GM18909 (cell line): ENCODE data around the gene DFFA.

ENCODE experiments used
- ATAC-seq: cut with Tn5 transposase; IDR thresholded peaks from one replicate; pipeline ENCODE4 v1.9.1; 2021; ENCODE audit warnings: mild to moderate bottlenecking; ENCODE audit not compliant: unreplicated experiment, poor library complexity

Gene DFFA

GRCh38 chr1:10472220-10473144 lies at the start of gene DFFA:
Gene DFFA (minus strand): TSS chr1:10472529. CDS start chr1:10472458, 71 bp downstream.
- peak; percentile 83 for ATAC-seq

DNA sequence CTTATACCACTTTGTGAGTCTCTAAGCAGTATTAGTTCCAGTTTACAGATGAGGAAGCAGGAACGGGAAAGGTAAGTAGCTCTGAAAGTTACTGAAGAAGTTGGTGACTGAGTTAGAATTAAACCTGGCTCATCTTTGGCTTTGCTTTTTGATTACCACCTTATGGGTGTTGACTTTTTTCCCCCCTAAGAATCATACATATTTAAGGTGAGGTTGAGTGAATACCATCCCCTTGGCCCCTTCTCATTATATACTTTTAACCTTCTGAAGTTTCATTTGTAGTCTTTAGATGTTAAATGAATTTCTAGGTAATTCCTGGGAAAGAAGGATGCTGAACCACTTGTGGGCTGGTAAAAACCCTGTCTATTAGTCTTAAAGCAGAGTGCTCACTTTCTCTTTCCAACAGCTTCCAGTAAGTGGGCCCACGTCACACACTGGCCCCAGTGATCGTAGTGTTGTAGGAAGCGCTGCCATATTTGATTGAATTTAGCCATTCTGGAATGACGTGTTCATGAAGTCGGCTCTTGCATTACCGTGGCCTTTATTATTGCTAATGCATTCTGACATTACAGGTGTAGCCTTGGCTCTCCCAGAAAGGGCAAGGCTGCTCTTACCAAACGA lies 49.3 kb upstream of the DFFA start:
- ATAC-seq: no peak

DNA sequence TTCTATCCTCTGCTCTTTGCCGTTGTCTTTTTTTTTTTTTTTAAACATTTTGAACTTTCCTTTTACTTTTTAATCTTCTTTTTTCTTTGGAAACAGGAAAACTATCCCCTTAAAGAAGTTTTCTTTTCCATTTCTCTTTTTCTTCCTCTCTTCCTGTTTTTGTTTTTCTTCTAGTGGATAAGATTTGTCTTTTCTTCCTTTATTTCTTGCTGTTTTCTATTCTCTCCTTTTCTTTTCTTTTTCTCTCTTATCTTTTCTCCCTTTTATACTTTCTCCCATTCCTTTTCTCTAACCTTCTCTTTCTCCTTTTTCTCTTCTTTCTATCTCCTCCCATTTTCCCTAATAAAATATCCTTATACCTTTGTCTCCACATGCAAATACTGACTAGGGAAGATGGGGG lies 48.6 kb upstream of the DFFA start:
- ATAC-seq: no peak

- no peak for ATAC-seq
Measured at GRCh38 chr1:10520497-10520896, 48.2 kb upstream of the DFFA start.

- ATAC-seq: no peak
Measured at GRCh38 chr1:10519016-10519417, 46.7 kb upstream of the DFFA start.

- no peak for ATAC-seq
Measured at GRCh38 chr1:10517677-10517982, 45.3 kb upstream of the DFFA start.

DNA sequence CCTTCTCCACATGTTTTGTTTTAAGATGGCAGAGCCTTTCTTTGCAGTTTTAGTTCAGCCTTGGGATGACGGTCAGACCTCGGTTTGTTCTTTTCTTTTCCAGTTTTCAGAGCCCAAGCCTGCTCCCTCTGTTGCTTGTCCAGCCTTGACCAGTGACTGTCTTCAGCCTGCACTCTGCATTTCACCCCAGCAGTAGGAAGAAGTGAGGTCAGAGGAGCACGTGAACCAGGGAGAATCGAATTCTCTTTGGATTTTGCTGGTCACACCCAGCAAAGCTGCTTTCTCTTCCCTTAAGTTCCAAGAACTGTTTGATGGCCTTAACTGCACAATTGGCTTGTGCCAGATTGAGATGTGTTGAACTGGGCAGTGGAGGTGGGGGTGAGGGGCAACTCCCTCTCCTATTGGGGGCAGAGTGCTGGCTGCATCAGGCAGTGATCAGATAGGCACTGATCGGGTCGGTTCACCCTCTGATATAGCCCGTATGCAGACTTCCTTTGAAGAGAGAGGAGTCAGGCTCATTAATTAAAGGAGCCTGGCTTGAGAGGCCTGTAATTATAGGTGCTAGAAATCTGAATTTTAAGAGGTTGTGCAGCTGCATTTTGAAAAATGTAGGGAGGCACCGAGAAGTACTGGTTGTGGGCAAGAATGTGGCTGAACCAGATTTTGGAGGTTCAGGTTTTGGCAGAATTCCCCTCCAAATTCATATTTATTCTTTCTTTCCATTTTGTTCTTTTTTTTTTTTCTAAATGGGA lies 44.8 kb upstream of the DFFA start:
- ATAC-seq: no peak

GRCh38 chr1:10515976-10516750 lies 43.8 kb upstream of the DFFA start:
- no peak for ATAC-seq

DNA sequence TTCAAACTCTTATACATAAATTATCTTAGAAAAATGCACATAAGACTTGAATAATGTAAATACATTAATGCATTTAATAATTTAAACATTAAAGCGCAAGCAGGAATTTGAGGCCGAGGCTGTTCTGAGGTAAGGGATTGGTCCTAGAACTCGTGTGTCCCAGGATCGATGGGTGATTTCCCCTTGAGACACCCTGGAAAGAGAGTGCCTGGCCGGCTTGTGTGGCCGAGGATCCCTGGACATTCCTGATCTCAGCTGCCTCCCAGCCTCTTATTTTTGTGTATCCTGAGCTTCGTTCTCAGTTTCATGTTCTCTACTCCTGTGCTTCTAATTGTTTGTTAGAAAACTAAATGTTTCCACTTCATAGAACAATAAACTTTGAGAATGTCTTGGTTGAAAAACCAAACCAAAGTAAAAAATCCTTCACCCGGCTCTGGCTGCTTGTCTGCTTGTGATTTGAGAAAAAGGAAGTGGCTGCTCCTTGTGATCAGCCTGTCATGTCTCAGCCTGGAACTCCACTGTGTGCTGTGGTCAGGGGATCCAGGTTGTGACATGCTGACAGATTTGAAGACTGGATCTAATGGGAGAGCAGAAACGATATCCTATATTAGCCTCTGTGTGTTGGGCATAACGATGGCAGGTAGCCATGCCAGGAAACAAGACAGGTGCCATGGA lies 43.1 kb upstream of the DFFA start:
- ATAC-seq: no peak

DNA sequence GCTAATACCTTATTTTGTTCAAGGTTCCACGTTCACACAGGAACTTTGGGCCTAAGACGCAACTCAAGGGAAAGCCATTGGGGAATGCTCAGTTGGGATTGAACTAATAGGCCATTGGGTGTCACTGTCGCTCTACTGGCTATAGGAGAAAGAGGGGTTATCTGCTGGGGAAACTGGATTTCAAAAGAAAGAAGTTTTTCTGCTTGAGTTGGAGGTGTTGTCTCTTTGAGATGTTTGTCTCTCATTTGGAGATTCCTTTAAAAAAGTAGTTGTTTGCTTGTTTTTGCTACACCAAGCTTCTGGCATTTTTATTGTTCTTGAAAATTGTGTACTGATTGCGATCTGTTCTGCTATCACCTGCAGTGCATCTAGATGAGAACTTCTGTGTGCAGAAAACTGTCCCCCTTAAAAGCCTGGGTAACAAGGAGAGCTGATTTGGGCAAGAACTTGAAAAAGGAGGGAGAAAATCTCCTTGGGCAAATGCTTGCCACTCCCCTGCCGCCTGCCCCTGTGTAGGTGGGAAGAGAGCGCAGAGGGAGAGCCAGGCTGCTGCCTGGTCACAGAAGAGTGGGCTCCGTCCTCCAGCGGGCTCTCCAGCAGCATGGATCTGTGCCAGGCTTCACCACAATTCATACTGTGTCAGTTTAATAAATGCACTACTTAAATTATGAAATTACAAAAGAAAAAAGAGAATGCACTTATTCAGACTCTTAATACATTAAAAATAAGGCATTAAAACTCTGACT lies 42.3 kb upstream of the DFFA start:
- no peak for ATAC-seq

DNA sequence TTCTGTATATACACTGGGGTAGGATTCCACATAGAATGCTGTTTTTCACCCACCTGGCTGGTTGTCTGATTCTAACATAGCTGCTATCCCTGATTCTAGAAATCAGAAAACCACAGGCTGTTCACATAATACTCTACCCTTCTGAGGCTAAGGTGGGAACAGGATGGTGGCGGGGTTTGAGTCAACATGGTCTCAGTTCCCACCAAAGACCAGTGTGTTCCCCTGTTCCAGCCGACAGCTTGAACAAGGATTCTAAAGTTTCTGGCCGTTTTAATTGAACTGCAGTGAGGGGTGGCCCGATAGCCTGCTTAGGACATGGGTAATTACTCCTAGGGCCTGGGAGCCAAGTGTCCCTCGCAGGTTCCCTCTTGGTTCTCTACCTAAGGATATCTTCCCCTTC lies 40.9 kb upstream of the DFFA start:
- ATAC-seq: no peak

DNA sequence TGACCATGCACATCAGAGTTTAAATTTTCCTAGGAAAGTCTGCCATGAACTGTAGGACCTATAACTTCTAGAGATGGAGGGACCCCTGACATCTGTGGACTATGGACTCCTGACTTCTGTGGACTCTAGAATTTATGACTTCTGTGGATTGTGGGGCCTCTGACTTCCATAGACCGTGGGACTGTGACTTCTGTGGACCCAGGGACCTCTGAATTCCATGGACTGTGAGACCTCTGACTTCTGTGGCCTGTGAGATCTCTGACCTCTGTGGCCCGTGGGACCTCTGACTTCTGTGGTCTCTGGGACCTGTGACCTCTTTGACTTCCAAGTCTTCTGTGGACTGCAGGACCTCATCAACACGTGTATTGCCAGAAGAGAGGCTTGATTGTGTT lies 39.2 kb upstream of the DFFA start:
- no peak for ATAC-seq

DNA sequence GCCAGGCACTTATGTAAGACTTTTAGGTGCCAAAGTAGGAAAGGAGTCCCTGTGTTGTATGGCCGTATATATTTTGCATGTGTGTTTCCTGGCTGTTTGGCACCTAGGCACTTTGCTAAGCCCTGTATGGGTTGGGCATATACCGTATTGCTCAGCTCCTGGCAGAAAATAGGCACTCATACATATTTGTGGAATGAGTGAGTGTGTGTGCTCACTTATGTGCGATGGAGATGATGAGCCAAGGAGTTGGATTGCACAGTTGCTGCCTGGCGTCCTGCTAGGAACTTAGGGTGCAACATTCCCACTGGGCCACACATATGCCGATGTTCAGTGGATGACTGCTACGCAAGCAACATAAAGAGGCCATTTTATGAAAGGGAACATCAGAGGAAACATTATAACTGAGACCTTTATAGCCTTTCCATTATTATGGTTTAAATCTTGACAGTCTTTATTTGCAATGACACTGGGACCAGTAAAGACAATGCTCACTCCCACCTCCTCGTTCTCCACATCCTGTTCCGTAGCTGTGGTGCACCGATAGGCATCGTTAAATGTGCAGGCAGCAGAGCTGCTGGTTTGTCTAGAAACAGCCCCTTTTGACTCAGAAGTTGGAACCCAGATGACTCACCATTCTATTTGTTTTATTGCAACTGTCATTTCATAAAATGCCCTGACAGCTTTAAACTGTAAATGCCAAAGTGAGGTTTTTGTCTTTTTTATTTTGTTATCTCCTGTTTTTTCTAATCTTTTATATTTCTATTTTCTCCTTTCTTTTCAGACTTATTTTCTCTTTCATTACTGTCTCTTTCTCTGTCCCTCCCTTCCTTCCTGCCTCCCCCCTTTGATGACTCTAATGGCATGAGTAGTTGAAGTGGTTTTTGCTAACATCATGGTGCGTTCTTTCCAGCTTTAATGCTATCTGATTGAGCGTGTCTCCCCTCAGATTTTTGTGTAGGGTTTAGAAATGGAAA lies 38.5 kb upstream of the DFFA start:
- ATAC-seq: peak; percentile 78

DNA sequence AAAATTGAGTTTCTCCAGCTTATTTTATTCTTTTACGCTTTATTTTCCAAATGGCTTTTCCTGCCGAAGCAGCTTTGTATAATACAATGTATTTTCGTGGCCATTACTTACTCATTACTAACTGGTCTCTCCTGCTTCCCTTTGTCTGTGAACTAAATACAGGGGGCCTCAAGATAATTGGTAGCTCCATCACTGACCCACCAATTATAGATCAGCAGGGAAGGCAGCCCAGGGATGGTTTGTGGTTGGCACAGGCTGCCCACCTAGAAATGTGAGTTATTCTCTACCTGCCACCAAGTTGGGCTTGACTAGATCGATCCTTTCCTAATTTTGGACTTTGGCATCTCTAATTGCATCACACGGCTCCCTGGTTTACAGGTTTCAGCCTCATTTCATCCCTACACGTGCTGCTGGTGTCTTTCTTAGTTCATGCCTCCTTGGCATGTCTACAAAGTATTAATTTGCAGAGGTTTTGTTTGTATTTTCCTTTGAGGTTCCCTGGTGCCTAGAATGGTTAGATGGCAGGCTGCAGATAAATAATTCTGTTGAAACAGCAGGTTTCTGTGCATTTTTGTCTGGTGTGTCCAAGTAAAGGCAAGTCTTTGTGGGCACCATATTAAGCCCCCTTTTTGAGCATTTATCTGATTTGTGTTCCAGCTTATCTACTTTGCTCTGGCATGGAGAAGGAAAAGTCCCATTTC lies 37.6 kb upstream of the DFFA start:
- ATAC-seq: no peak

GRCh38 chr1:10508511-10508951 lies 36.2 kb upstream of the DFFA start:
- no peak for ATAC-seq

GRCh38 chr1:10507111-10507879 lies 35.0 kb upstream of the DFFA start:
- no peak for ATAC-seq

DNA sequence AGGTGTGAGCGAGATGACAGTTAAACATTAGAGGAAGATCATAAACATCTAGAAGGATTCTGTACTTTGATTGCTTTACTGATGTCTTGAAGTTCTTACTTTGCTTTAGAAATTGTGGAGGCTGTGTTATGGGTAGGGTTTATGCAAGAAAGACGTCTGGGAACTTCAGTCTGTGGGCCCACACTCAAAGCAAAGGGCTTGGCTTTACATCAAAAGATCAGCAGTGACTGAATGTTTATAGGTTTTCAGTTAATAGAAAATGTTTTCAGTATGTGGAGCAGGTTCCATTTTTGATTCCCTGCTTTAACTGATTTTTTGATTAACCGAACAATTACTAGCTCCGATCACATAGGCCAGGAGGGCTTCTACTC lies 34.3 kb upstream of the DFFA start:
- no peak for ATAC-seq
